SK-N-SH (cell line): ENCODE data around the gene ALDH3A1. TPM values are rescaled to one million over a fixed set of nuclear protein-coding genes. Genes with fewer than 3 reads are reported as not detected.

ENCODE experiments used
- CTCF ChIA-PET: fragments of 300-600, 350-600 bp; formaldehyde crosslinking; extraction: SDS; loops from one replicate; lab custom pipeline; 2021; lab: Yijun Ruan, JAX
- POLR2A ChIA-PET: fragments of 350-600 bp; sonication (Branson Sonifier 250); formaldehyde crosslinking; extraction: SDS; loops from one replicate; lab custom pipeline; 2020; ENCODE audit warnings: antibody characterized with exemption, inconsistent platforms; lab: Yijun Ruan, JAX
- DNase-seq: peaks from one replicate; pipeline ENCODE4 v3.0.0; 2012
- H2AFZ ChIP-seq: fragments of 200-600 bp; sonication (generic); 2 replicates; pipeline ENCODE4 v1.8.1; 2016; ENCODE audit warnings: antibody characterized with exemption, mild to moderate bottlenecking, low read depth
- H3F3A ChIP-seq: fragments of 200-600 bp; sonication (generic); replicated peaks from 2 replicates; pipeline ENCODE3; 2016; ENCODE audit warnings: antibody characterized with exemption, mild to moderate bottlenecking; ENCODE audit not compliant: insufficient read depth
- H3K27ac ChIP-seq, 2 experiments: fragments of 200-500 bp in 1 of 2; fragments of 200-600 bp in 1 of 2; sonication (Bioruptor generic) in 1 of 2; sonication (generic), shearing (Covaris generic) in 1 of 2; 2 replicates each; pipeline versions ENCODE4 v1.5.1 to v1.6.1; 2014 to 2016; ENCODE audit warnings: low read depth in 2 of 2, inconsistent platforms in 1 of 2, low read length in 1 of 2, mild to moderate bottlenecking in 1 of 2, mixed read lengths in 1 of 2
- H3K27me3 ChIP-seq: fragments of 200-600 bp; sonication (generic), shearing (Covaris generic); 2 replicates; pipeline ENCODE4 v1.6.1; 2016; ENCODE audit warnings: mixed run types; ENCODE audit not compliant: insufficient read depth
- H3K36me3 ChIP-seq, 2 experiments: fragments of 200-500 bp in 1 of 2; fragments of 200-600 bp in 1 of 2; sonication (Bioruptor generic) in 1 of 2; sonication (generic) in 1 of 2; replicated peaks in 1 of 2; 2 replicates each; pipeline versions ENCODE3 to v1.5.1; 2014 to 2016; ENCODE audit warnings: low read length in 1 of 2, mild to moderate bottlenecking in 1 of 2; ENCODE audit not compliant: insufficient read depth in 2 of 2, control insufficient read depth in 1 of 2
- H3K4me1 ChIP-seq, 2 experiments: fragments of 200-500 bp in 1 of 2; fragments of 200-600 bp in 1 of 2; sonication (Bioruptor generic) in 1 of 2; sonication (generic), shearing (Covaris generic) in 1 of 2; 2 replicates each; pipeline versions ENCODE4 v1.5.1 to v1.6.1; 2014 to 2016; ENCODE audit warnings: low read depth in 1 of 2, low read length in 1 of 2, mixed run types in 1 of 2; ENCODE audit not compliant: insufficient read depth in 2 of 2, control insufficient read depth in 1 of 2
- H3K4me2 ChIP-seq: fragments of 200-600 bp; sonication (generic), shearing (Covaris generic); 2 replicates; pipeline ENCODE4 v1.6.1; 2017; ENCODE audit warnings: mixed run types
- H3K4me3 ChIP-seq, 2 experiments: fragments of 200-500 bp in 1 of 2; fragments of 200-600 bp in 1 of 2; sonication (Bioruptor generic) in 1 of 2; sonication (generic), shearing (Covaris generic) in 1 of 2; 2 replicates each; pipeline versions ENCODE4 v1.5.1 to v1.8.1; 2014 to 2016; ENCODE audit warnings: low read depth in 2 of 2, inconsistent platforms in 1 of 2, low read length in 1 of 2, mild to moderate bottlenecking in 1 of 2, mixed read lengths in 1 of 2, moderate library complexity in 1 of 2
- H3K79me2 ChIP-seq: fragments of 200-600 bp; sonication (generic); 2 replicates; pipeline ENCODE4 v1.8.1; 2017; ENCODE audit warnings: mild to moderate bottlenecking; ENCODE audit not compliant: insufficient read depth
- H3K9ac ChIP-seq: fragments of 200-600 bp; sonication (generic); 2 replicates; pipeline ENCODE4 v1.6.1; 2017; ENCODE audit warnings: mixed run types
- H3K9me2 ChIP-seq: fragments of 200-600 bp; sonication (generic); 2 replicates; pipeline ENCODE4 v1.6.1; 2017; ENCODE audit warnings: mixed run types
- H3K9me3 ChIP-seq: fragments of 200-600 bp; sonication (generic); 2 replicates; pipeline ENCODE4 v1.6.1; 2017; ENCODE audit warnings: mixed run types, mild to moderate bottlenecking, moderate library complexity
- H4K20me1 ChIP-seq: fragments of 200-600 bp; sonication (generic); 2 replicates; pipeline ENCODE4 v1.6.1; 2017; ENCODE audit warnings: mild to moderate bottlenecking, mixed run types; ENCODE audit not compliant: insufficient read depth
- CHD2 ChIP-seq: fragments of 150-350 bp; IDR thresholded peaks from 2 replicates; pipeline ENCODE4 v1.6.1; 2018; ENCODE audit warnings: low read length; ENCODE audit not compliant: partially characterized antibody
- ELF1 ChIP-seq: IDR thresholded peaks from 2 replicates; pipeline ENCODE4 v1.4.0; 2012
- EP300 ChIP-seq, 2 experiments: IDR thresholded peaks; 2 replicates each; pipeline versions ENCODE4 v1.4.0 to v1.6.1; 2012; ENCODE audit warnings: borderline replicate concordance in 1 of 2, low read depth in 1 of 2, low read length in 1 of 2
- FOSL2 ChIP-seq: IDR thresholded peaks from 2 replicates; pipeline ENCODE4 v1.4.0; 2012; ENCODE audit warnings: low read depth, mild to moderate bottlenecking, moderate library complexity, borderline replicate concordance
- FOXJ3 ChIP-seq: sonication (generic); formaldehyde crosslinking; IDR thresholded peaks from 2 replicates; pipeline ENCODE4 v1.5.1; 2020; ENCODE audit warnings: mild to moderate bottlenecking, missing genetic modification reagents
- GATA2 ChIP-seq: sonication (generic); formaldehyde crosslinking; IDR thresholded peaks from 2 replicates; pipeline ENCODE4 v1.5.0; 2020; ENCODE audit warnings: mild to moderate bottlenecking, missing genetic modification reagents
- MAX ChIP-seq: IDR thresholded peaks from 2 replicates; pipeline ENCODE4 v1.4.0; 2012; ENCODE audit warnings: low read depth
- MEF2A ChIP-seq: IDR thresholded peaks from 2 replicates; pipeline ENCODE4 v1.4.0; 2012; ENCODE audit warnings: low read depth, borderline replicate concordance
- NRF1 ChIP-seq: IDR thresholded peaks from 2 replicates; pipeline ENCODE4 v1.6.1; 2012; ENCODE audit warnings: low read depth, mild to moderate bottlenecking, low read length
- PBX3 ChIP-seq: IDR thresholded peaks from 2 replicates; pipeline ENCODE4; 2012
- POLR2AphosphoS5 ChIP-seq: IDR thresholded peaks from 2 replicates; pipeline ENCODE4 v1.6.1; 2012; ENCODE audit warnings: low read depth, low read length
- RAD21 ChIP-seq: IDR thresholded peaks from 2 replicates; pipeline ENCODE4 v1.6.1; 2012; ENCODE audit warnings: mild to moderate bottlenecking, low read length
- RCOR1 ChIP-seq: fragments of 150-350 bp; IDR thresholded peaks from 2 replicates; pipeline ENCODE4 v1.6.1; 2017; ENCODE audit warnings: antibody characterized with exemption, low read length
- RFX5 ChIP-seq: IDR thresholded peaks from 2 replicates; pipeline ENCODE4 v1.6.1; 2012; ENCODE audit warnings: mild to moderate bottlenecking, improper control_type of control experiment, low read length
- RXRA ChIP-seq: IDR thresholded peaks from 2 replicates; pipeline ENCODE4 v1.4.0; 2012; ENCODE audit warnings: low read depth, mild to moderate bottlenecking, borderline replicate concordance
- SIN3A ChIP-seq: IDR thresholded peaks from 2 replicates; pipeline ENCODE4 v1.6.1; 2012; ENCODE audit warnings: low read depth, mild to moderate bottlenecking, low read length, moderate library complexity, borderline replicate concordance
- SMC3 ChIP-seq: IDR thresholded peaks from 2 replicates; pipeline ENCODE4 v1.6.1; 2012; ENCODE audit warnings: low read depth, low read length, improper control_type of control experiment
- TAF1 ChIP-seq: IDR thresholded peaks from 2 replicates; pipeline ENCODE4 v1.6.1; 2012; ENCODE audit warnings: low read depth, mild to moderate bottlenecking, low read length, moderate library complexity, borderline replicate concordance
- YY1 ChIP-seq: IDR thresholded peaks from 2 replicates; pipeline ENCODE4 v1.4.0; 2012; ENCODE audit warnings: low read depth, mild to moderate bottlenecking
- WGBS: methylation state at CpG from one replicate; pipeline ENCODE4 v1.1.6; 2017; ENCODE audit warnings: low lambda C conversion rate; 5-methylcytosine and 5-hydroxymethylcytosine counted together
- polyA plus RNA-seq, 3 experiments: library from polyadenylated mRNA; depleted of rRNA; stranded (reverse); fragments of >200 nt; gene quantifications; 2 replicates each; pipeline ENCODE4 v1.2.3, GENCODE V29; 2012
- TF ChIP-seq, protein P1 (sequence below): fragments of 200-600 bp; sonication (generic); IDR thresholded peaks from 2 replicates; pipeline ENCODE4 v1.6.1; 2017; ENCODE audit warnings: antibody characterized with exemption, mild to moderate bottlenecking, moderate library complexity

ALDH3A1 gene
- polyA plus RNA-seq, 1 of the 3 experiments (the other 2 are of a cell fraction), result 0.79 TPM

DNA sequence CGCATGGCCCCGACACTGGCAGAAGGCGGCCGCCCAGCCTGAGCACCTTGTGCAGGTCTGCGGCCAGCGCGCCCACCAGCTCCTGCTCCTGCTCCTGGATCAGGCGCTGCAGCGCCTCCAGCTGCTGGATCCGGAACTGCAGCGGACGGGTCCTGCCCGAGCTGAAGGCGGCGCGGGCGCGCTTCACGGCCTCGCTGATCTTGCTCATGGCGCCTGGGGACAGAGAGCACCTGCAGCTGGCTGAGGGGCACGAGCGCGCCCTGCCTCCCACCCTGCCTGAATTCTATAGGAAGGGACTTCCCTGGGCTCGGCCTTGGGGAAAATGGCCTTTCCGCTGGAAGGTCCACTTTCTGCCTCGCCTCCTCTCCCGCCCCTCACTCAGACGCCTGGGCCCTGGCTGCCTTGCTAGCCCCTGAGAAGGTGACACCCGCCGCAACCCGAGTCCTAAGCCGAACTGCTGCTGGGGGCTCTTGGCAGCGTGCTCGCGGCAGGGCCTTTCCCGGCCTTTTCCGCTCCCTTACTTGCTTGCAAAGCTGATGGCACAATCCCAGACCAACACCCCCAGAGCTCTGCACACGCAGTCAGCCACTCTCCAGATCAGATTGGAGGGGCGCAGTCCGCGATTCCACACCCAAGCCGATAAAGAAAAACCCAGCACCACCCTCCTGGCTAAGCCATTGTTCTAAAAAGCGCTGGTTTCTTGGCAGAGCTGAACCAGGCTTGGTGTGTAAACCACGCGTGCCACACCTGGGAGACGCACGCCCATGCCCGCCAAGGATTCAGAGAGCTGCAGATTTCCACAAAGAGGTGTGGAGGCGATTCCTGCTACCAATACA lies 3.0 kb downstream of the ALDH3A1 start:
- no peaks in the 10 kb centered on the region for H3K36me3 ChIP-seq
- no peaks in the 10 kb centered on the region for H3K9me3 ChIP-seq
- no peaks in the 10 kb centered on the region for H4K20me1 ChIP-seq
- peaks cover 0 to 6% of the 10 kb centered on the region in 2 experiments; a peak in 1 of 4 replicates for H3K4me1 ChIP-seq
- no peak overlapping the region for H3K9ac ChIP-seq
- peak; percentile 95 for DNase-seq
- no peaks in the 10 kb centered on the region for H3K27me3 ChIP-seq
- ChIA-PET CTCF (interaction anchor here (0.6 to 5.9 kb wide), 44 partner anchors 9 to 417 kb away, joined by 3 to 55 read pairs (median 4); partner anchors contain the start of genes ALDH3A2, SLC47A1 and SLC47A2), POLR2A (interaction anchor here (0.5 to 1.0 kb wide), 7 partner anchors 17 to 166 kb away, joined by 3 to 5 read pairs (median 4); partner anchors contain the start of gene ALDH3A2)
- H2AFZ ChIP-seq, result no peak overlapping the region
- no peak overlapping the region; a peak in 1 of 4 replicates for H3K27ac ChIP-seq
- no peaks in the 10 kb centered on the region for H3F3A ChIP-seq
- no peaks in the 10 kb centered on the region for H3K9me2 ChIP-seq
- TF ChIP-seq EP300 (IDR thresholded peaks at IDR 0.05; ENCODE audit: borderline replicate concordance in 1 of 2, low read depth in 1 of 2, low read length in 1 of 2), result no peak
- no peak for TF ChIP-seq RXRA
- TF ChIP-seq, protein P1, sequence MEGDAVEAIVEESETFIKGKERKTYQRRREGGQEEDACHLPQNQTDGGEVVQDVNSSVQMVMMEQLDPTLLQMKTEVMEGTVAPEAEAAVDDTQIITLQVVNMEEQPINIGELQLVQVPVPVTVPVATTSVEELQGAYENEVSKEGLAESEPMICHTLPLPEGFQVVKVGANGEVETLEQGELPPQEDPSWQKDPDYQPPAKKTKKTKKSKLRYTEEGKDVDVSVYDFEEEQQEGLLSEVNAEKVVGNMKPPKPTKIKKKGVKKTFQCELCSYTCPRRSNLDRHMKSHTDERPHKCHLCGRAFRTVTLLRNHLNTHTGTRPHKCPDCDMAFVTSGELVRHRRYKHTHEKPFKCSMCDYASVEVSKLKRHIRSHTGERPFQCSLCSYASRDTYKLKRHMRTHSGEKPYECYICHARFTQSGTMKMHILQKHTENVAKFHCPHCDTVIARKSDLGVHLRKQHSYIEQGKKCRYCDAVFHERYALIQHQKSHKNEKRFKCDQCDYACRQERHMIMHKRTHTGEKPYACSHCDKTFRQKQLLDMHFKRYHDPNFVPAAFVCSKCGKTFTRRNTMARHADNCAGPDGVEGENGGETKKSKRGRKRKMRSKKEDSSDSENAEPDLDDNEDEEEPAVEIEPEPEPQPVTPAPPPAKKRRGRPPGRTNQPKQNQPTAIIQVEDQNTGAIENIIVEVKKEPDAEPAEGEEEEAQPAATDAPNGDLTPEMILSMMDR, result peak; percentile 70
- TF ChIP-seq SIN3A, result 0 out of 2 replicates have a peak, but pooled peaks have one; percentile 21
- peak; percentile 34; the same call in 1 of the 2 replicates for TF ChIP-seq SMC3
- TF ChIP-seq ELF1, result no peak
- TF ChIP-seq RCOR1, result peak; percentile 24; the same call in 1 of the 2 replicates
- TF ChIP-seq FOSL2, result no peak
- peak; percentile 71 for TF ChIP-seq MAX
- no peak for TF ChIP-seq GATA2
- TF ChIP-seq RAD21, result peak; percentile 65
- TF ChIP-seq NRF1, result peak; percentile 3; the same call in 1 of the 2 replicates
- 0 out of 2 replicates have a peak, but pooled peaks have one; percentile 55 for TF ChIP-seq POLR2AphosphoS5
- TF ChIP-seq FOXJ3 (CRISPR knock-in tag), result no peak
- peak; percentile 54; the same call in 1 of the 2 replicates for TF ChIP-seq TAF1
- TF ChIP-seq PBX3, result no peak
- TF ChIP-seq RFX5, result no peak
- TF ChIP-seq YY1, result 0 out of 2 replicates have a peak, but pooled peaks have one; percentile 20
- no peak for TF ChIP-seq MEF2A
- no peak for TF ChIP-seq CHD2
- H3K4me3 ChIP-seq, result peak overlapping the region in 1 of 2 experiments; percentile 47; a peak in 3 of 4 replicates
- H3K79me2 ChIP-seq, result no peaks in the 10 kb centered on the region
- WGBS, result 67% methylated on average over 28 of the region's 50 CpGs
- peak overlapping the region; percentile 76 for H3K4me2 ChIP-seq
